Body of pancreas (tissue), 4 donors: ENCODE results near the gene PPP2R5B.

Experiments used
- CTCF ChIP-seq, 7 experiments: fragments of 450-650 bp in 4 of 7; fragments of 200-600 bp in 3 of 7; sonication (generic) in 3 of 7; IDR thresholded peaks; one replicate each; pipeline ENCODE4 v1.5.1; 2016 to 2019; ENCODE audit warnings: antibody characterized with exemption in 7 of 7
- POLR2A ChIP-seq, 3 donors: fragments of 450-650 bp; IDR thresholded peaks; one replicate each; pipeline ENCODE4 v1.6.1; 2016; ENCODE audit warnings: antibody characterized with exemption in 3 of 3, mild to moderate bottlenecking in 2 of 3

DNA sequence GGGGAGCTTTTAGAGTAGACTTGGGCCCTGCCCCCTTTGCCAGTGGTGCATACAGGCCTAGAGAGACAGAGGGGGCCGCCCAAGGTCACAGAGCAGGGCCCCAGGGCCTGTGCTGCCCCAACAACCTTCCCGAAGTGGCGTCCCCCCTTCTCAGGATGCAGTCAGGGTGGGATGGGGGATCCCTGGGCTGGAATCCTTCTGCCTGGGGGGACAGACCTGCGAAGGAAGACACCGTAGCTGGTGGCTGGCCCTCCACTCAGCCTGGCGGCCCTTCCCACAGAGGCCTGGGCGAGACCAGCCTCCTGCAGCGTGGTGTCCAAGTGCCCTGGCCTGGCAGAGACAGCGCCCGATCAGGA is 31.7 kb upstream of the PPP2R5B start:
- no peak for TF ChIP-seq CTCF (IDR thresholded peaks at IDR 0.05)
- no peak for TF ChIP-seq POLR2A (IDR thresholded peaks at IDR 0.05)
